Esophagus muscularis mucosa (tissue), 4 donors: Measurements from ENCODE around the gene OTOP1. TPM values are rescaled to one million over a fixed set of nuclear protein-coding genes. Genes with fewer than 3 reads are reported as not detected.
A peak's percentile ranks its signal among the peaks of the same experiment; 100 is the strongest.
"Not testable (repeated sequence)": the region's sequence is repeated elsewhere in the genome, so short reads cannot be mapped to it uniquely, and the experiment has no call there.

Source experiments
- DNase-seq: peaks from one replicate; pipeline ENCODE4 v3.0.0-alpha.2; 2017; ENCODE audit errors: extremely low spot score
- H3K27ac ChIP-seq, 4 donors: fragments of 200-600 bp; sonication (generic); replicated peaks in 1 of 4; 1 replicate in 3 of 4; 2 replicates in 1 of 4; pipeline ENCODE4 v1.5.1; 2016 to 2019; ENCODE audit warnings: mild to moderate bottlenecking in 1 of 4
- H3K27me3 ChIP-seq, 4 donors: fragments of 200-600 bp; sonication (generic); one replicate each; pipeline versions ENCODE4 v1.5.1 to v1.6.0; 2016 to 2019
- H3K36me3 ChIP-seq, 4 donors: fragments of 200-600 bp; sonication (generic); one replicate each; pipeline ENCODE4 v1.5.1; 2016 to 2019
- H3K4me1 ChIP-seq, 4 donors: fragments of 200-600 bp; sonication (generic); one replicate each; pipeline ENCODE4 v1.5.1; 2016 to 2019
- H3K4me3 ChIP-seq, 4 donors: fragments of 200-600 bp; sonication (generic); 1 replicate in 2 of 4; 2 replicates in 2 of 4; pipeline ENCODE4 v1.5.1; 2016 to 2019; ENCODE audit warnings: mild to moderate bottlenecking in 4 of 4, moderate library complexity in 1 of 4
- H3K9me3 ChIP-seq, 4 donors: fragments of 200-600 bp; sonication (generic); 1 replicate in 3 of 4; 2 replicates in 1 of 4; pipeline ENCODE4 v1.5.1; 2016 to 2019
- EP300 ChIP-seq: sonication (generic); formaldehyde crosslinking; IDR thresholded peaks from one replicate; pipeline ENCODE4 v1.6.1; 2017; ENCODE audit warnings: antibody characterized with exemption
- POLR2A ChIP-seq: fragments of 450-650 bp; IDR thresholded peaks from one replicate; pipeline ENCODE4 v1.6.1; 2017; ENCODE audit warnings: antibody characterized with exemption, moderate library complexity, mild to moderate bottlenecking, low read depth
- POLR2AphosphoS5 ChIP-seq, 2 donors: sonication (generic); formaldehyde crosslinking; IDR thresholded peaks; one replicate each; pipeline ENCODE4 v1.6.1; 2017; ENCODE audit warnings: antibody characterized with exemption in 2 of 2
- WGBS: methylation state at CpG from one replicate; pipeline ENCODE4 v1.1.5; 2018; 5-methylcytosine and 5-hydroxymethylcytosine counted together
- intact Hi-C: fragments of 100-400 bp; cut with DNase I; formaldehyde crosslinking; loops from one replicate; pipeline ENCODE4 v1.15.1; 2023
- total RNA-seq, 4 donors: library from RNA; depleted of rRNA; stranded (reverse); fragments of >200 nt; gene quantifications; one replicate each; pipeline versions ENCODE4 v1.1.0 to v1.2.1, GENCODE V29; 2016
- TF ChIP-seq, protein P1 (sequence below), 3 experiments: fragments of 200-600 bp in 2 of 3; fragments of 450-650 bp in 1 of 3; sonication (generic) in 2 of 3; IDR thresholded peaks; one replicate each; pipeline ENCODE4 v1.5.1; 2017 to 2019; ENCODE audit warnings: antibody characterized with exemption in 3 of 3, mild to moderate bottlenecking in 2 of 3, moderate library complexity in 1 of 3

Gene OTOP1
- total RNA-seq, 4 donors from 2014 or later: not detected

DNA sequence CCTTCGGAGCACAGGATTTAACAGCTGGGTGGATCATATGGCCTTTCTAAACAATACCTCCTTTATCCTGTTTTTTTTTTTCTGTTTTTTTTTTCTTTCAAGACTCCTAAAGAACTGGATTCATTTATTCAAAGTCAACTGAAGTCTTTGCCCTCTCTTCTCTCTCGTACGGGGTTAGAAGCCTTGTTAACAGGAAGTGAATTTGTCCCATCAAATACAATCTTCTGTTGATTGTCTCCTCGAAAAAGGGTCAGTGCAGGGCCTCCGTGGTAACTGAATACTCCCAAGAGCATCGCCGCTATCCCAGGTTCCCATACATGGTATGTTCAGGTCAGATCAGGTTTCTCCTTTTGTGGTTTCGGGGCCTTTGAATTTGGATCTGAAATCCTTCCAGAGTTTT, 23.1 kb upstream of the OTOP1 start:
- WGBS: 85% methylated on average over 8 of the region's 8 CpGs
- no peak for DNase-seq
- H3K27me3 ChIP-seq: peaks cover 0 to 4% (median 0%) of the 10 kb centered on the region in 4 donors
- H3K9me3 ChIP-seq: no peaks in the 10 kb centered on the region
- H3K27ac ChIP-seq: no peak overlapping the region
- no peak for TF ChIP-seq EP300
- TF ChIP-seq POLR2AphosphoS5 (IDR thresholded peaks at IDR 0.05): no peak
- no peak for TF ChIP-seq POLR2A
- TF ChIP-seq, protein P1, sequence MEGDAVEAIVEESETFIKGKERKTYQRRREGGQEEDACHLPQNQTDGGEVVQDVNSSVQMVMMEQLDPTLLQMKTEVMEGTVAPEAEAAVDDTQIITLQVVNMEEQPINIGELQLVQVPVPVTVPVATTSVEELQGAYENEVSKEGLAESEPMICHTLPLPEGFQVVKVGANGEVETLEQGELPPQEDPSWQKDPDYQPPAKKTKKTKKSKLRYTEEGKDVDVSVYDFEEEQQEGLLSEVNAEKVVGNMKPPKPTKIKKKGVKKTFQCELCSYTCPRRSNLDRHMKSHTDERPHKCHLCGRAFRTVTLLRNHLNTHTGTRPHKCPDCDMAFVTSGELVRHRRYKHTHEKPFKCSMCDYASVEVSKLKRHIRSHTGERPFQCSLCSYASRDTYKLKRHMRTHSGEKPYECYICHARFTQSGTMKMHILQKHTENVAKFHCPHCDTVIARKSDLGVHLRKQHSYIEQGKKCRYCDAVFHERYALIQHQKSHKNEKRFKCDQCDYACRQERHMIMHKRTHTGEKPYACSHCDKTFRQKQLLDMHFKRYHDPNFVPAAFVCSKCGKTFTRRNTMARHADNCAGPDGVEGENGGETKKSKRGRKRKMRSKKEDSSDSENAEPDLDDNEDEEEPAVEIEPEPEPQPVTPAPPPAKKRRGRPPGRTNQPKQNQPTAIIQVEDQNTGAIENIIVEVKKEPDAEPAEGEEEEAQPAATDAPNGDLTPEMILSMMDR (IDR thresholded peaks at IDR 0.05): no peak
- no peak overlapping the region for H3K4me3 ChIP-seq
- intact Hi-C loops: loop anchor here (5.0 kb wide), 1 partner anchor 37 kb away; no protein-coding TSS in a partner anchor
- H3K4me1 ChIP-seq: peaks cover 19 to 35% (median 23%) of the 10 kb centered on the region in 4 donors
- H3K36me3 ChIP-seq: peaks cover 2 to 11% (median 6%) of the 10 kb centered on the region in 4 donors

DNA sequence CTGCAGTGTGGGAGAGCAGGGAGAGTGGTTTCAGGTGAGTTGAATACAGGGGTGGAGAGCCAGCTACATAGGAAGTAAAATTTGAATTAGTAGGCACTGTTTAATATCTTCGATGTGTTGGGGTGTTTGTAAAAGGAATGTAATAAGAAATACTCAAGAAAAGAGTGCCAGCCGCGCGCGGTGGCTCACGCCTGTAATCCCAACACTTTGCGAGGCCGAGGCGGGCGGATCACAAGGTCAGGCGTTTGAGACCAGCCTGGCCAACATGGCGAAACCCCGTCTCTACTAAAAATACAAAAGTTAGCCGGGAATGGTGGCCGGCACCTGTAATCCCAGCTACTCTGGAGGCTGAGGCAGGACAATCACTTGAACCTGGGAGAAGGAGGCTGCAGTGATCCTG, 22.6 kb upstream of the OTOP1 start:
- H3K27ac ChIP-seq: peak overlapping the region in 3 of 4 donors; percentile 89 to 96 (median 94)
- H3K4me1 ChIP-seq: peaks cover 19 to 38% (median 23%) of the 10 kb centered on the region in 4 donors
- peak overlapping the region in 1 of 4 donors; percentile 88 for H3K4me3 ChIP-seq
- H3K9me3 ChIP-seq, H3K27me3 ChIP-seq, intact Hi-C loops, DNase-seq: not testable (repeated sequence)
- peaks cover 6 to 17% (median 11%) of the 10 kb centered on the region in 4 donors for H3K36me3 ChIP-seq
- WGBS: 92% methylated on average over 15 of the region's 15 CpGs

DNA sequence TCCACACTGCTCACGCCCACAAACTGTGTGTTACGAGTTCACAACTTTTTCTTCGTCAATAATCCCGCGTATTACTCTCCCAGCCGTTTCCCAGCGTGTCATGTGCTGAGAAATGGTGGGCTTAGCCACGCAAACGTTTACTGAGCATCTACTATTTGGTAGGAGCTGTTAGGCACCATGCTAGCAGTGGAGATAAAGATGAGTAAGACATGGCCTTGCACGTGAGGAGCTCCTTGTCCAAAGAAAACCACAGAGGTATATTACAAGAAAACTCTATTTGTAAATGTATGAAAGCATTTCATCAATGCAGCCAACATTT, 22.1 kb upstream of the OTOP1 start:
- TF ChIP-seq POLR2A (no peak), EP300 (no peak), POLR2AphosphoS5 (IDR thresholded peaks at IDR 0.05) (no peak)
- TF ChIP-seq, protein P1 (IDR thresholded peaks at IDR 0.05): no peak
- intact Hi-C loops: no loop called here
- H3K27me3 ChIP-seq: no peaks in the 10 kb centered on the region
- DNase-seq: no peak
- peak overlapping the region; percentile 77 to 93 (median 88) for H3K4me3 ChIP-seq
- H3K4me1 ChIP-seq: peaks cover 19 to 38% (median 23%) of the 10 kb centered on the region in 4 donors
- H3K9me3 ChIP-seq: no peaks in the 10 kb centered on the region
- 20% methylated on average over 5 of the region's 10 CpGs for WGBS
- peaks cover 9 to 22% (median 16%) of the 10 kb centered on the region in 4 donors for H3K36me3 ChIP-seq
- peak overlapping the region; percentile 89 to 96 (median 92) for H3K27ac ChIP-seq

DNA sequence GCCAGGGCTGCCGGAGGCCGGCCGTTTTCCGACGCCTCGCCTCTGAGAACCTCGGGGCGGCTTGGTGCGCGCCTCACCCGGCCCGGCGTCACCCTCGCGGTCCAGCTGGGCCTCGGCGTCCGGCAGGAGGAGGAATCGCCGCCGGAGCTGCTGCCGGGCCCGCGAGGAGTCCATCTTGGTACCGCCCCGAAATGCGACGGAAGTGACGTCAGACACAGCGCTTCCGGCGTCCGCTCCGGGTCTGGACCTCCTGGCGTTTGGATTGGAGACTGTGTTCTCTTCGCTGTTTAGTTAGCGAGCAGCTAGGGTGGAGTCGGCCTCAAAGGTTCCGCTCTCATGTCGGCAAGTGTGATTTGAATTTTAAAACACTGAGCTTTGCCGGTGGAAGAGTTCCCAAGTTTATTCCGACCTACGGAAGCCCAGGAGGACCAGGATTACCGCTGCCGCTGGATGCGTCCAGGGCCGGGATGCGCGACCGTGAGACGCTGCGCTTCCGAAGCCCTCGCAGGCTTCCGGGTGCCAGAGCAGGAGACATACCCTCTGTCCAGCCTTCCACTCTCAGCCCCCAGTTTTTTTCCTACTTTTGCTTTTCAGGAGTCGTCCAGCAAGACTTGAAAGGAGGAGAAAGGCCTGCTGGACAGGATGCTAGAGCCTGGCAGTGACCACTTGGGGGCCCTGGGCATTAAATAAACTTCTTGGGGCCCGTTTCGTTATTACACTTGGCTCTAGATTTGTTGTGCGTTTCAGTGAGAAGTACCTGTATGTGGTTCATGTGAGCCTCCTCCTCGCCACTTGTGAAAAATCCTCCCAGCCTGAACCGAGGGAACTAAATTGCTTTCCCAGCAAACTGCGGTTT, 21.5 kb upstream of the OTOP1 start, which contains the start of gene TMEM128:
Gene TMEM128 (minus strand): TSS at position 195 of the 856 bp plus-strand sequence. CDS start 21 bp downstream, at position 174.
- Histone ChIP-seq H3K27me3 (no peaks in the 10 kb centered on the region), H3K4me1 (peaks cover 19 to 38% (median 23%) of the 10 kb centered on the region in 4 donors), H3K4me3 (peak within 1 kb of the TSS; percentile 77 to 93 (median 88)), H3K36me3 (peaks cover 12 to 28% (median 22%) of the 10 kb centered on the region in 4 donors), H3K9me3 (no peaks in the 10 kb centered on the region), H3K27ac (peak within 1 kb of the TSS; percentile 89 to 96 (median 92))
- TF ChIP-seq, protein P1 (IDR thresholded peaks at IDR 0.05): peak in 1 of 3 experiments; percentile 27
- no peak for TF ChIP-seq EP300
- peak; percentile 47 for TF ChIP-seq POLR2A
- peak; percentile 86 to 94 for TF ChIP-seq POLR2AphosphoS5 (IDR thresholded peaks at IDR 0.05)
- WGBS: 2% methylated on average over 32 of the region's 62 CpGs
- intact Hi-C loops: no loop called here
- DNase-seq: peak; percentile 97

DNA sequence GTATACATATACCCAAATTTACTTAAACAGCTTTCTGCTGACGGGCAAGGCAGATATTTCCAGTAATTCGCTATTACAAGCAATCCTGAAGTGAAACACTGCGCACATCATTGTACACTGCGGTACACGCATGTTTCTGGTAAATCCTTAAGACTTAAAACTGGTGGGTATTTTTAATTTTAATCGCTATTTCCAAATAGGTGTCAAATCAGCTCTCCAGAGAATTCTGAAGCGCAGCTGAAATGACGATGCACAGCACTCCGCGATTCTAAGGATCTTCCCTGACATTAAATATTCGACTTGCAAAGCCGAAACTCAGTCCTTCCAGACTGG, 20.9 kb upstream of the OTOP1 start:
- H3K4me3 ChIP-seq: peak overlapping the region; percentile 77 to 93 (median 88)
- H3K4me1 ChIP-seq: peaks cover 19 to 38% (median 23%) of the 10 kb centered on the region in 4 donors
- under 1% methylated on average over 12 of the region's 12 CpGs for WGBS
- H3K27me3 ChIP-seq: no peaks in the 10 kb centered on the region
- intact Hi-C loops: no loop called here
- H3K27ac ChIP-seq: peak overlapping the region; percentile 89 to 96 (median 92)
- H3K36me3 ChIP-seq: peaks cover 12 to 34% (median 28%) of the 10 kb centered on the region in 4 donors
- TF ChIP-seq POLR2A: no peak
- TF ChIP-seq, protein P1 (IDR thresholded peaks at IDR 0.05): no peak
- no peak for TF ChIP-seq EP300
- no peak for TF ChIP-seq POLR2AphosphoS5 (IDR thresholded peaks at IDR 0.05)
- no peaks in the 10 kb centered on the region for H3K9me3 ChIP-seq
- DNase-seq: no peak
